GM21786 (cell line): ENCODE measurements around the gene TRAPPC13.
A peak's percentile ranks its signal among the peaks of the same experiment; 100 is the strongest.
"Not testable (repeated sequence)": the region's sequence is repeated elsewhere in the genome, so short reads cannot be mapped to it uniquely, and the experiment has no call there.

Experiments used
- ATAC-seq: cut with Tn5 transposase; IDR thresholded peaks from one replicate; pipeline ENCODE4 v1.9.1; 2021; ENCODE audit not compliant: unreplicated experiment

TRAPPC13 gene, protein sequence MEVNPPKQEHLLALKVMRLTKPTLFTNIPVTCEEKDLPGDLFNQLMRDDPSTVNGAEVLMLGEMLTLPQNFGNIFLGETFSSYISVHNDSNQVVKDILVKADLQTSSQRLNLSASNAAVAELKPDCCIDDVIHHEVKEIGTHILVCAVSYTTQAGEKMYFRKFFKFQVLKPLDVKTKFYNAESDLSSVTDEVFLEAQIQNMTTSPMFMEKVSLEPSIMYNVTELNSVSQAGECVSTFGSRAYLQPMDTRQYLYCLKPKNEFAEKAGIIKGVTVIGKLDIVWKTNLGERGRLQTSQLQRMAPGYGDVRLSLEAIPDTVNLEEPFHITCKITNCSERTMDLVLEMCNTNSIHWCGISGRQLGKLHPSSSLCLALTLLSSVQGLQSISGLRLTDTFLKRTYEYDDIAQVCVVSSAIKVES

DNA sequence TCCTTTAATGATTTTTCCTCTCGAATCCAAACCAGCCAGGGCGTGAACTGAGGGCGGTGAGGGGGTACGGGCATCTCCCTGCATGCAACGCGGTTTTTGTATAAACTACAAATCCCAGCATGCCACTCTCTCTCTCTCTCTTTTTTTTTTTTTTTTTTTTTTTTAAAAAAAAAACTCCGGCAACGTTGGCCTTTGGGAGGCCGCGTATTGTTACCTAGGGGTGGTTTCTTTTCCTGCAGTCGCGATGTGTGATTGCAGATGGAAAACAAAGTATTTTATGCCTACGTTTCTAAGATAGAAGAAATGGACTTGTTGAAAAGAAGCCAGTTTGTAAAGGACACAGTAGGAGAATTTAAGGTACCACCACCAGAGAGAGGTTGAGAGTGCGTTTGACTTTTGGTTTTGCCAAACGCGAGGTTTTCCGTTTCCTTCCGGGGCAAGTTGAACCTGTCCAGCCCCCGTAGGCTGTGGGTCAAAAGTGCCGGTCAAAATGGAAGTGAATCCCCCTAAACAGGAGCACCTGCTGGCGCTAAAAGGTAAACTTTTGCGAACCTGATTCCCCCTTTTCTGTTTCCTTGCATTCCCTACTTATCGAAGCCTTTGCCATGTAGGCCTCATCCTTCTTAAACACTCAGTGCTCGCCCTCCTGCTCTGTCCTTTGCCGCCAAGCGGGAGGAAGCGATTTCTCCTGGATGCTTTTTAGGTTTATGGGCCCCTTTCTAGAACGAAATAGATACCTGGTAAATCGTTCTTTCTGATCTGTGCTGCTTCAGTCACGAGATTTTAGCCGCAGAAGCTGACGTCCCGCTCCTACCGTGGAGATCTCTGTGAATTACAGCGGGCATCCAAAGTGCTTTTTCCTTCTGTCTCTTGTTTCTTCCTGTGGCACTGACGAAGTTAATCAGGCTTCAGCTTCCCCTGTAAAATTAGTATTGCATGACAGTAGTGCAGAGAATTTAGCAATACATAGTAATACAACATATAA, at the start of gene TRAPPC13, which contains the start of gene SHLD3:
TSS of gene TRAPPC13 (plus strand) at position 457 of the 985 bp plus-strand sequence. CDS start at position 491, 34 bp downstream.
TSS of gene SHLD3 (plus strand) at position 457 of the 985 bp plus-strand sequence. CDS start 4,561 bp downstream, outside the sequence.
- peak; percentile 70 for ATAC-seq

DNA sequence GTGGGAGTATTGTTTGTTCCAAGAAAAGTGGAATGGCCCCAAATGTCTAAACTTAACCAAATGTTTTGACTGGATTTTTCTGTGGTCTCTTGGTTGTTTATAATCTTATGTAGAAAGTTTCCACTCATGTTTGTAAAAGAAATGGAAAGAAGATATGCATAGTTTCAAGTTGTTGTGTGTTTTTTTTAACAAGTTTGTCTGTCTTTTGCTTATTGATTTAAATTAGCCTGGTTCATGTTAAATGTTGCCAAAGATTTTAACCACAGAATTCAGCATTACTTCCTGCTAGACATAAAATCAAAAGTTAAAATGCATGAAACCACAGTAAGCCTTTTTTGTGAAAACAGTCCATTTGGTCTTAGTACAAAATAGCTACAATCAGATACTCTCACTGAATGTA, 47.7 kb upstream of the TRAPPC13 start:
- no peak for ATAC-seq

DNA sequence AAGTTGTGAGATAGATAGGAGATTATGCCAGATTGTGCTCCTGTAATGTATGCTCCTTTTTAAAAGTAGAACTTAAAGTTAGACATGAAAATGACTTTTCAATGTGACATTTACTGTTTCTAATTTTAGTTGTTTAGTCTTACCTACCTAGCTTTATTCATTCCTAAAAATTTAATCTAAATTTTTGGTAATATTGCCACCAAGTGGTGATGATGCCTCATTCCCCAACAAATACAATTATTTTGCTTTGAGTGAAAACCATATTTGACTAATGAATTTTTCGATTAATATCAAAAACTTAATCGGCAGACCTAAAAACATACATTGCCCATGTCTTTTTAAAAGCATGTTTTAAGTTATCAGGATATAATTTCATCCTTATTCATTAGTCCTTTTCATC, 36.1 kb upstream of the TRAPPC13 start:
- no peak for ATAC-seq

DNA sequence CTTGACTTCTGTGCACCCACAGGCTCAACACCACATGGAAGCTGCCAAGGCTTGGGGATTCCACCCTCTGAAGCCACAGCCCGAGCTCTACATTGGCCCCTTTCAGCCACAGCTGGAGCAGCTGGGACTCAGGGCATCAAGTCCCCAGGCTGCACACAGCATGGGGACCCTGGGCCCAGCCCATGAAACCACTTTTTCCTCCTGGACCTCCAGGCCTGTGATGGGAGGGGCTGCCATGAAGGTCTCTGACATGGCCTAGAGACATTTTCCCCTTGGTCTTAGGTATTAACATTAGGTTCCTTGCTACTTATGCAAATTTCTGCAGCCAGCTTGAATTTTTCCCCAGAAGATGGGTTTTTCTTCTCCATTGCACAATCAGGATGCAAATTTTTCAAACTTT, 23.1 kb upstream of the TRAPPC13 start:
- ATAC-seq, result not testable (repeated sequence)

DNA sequence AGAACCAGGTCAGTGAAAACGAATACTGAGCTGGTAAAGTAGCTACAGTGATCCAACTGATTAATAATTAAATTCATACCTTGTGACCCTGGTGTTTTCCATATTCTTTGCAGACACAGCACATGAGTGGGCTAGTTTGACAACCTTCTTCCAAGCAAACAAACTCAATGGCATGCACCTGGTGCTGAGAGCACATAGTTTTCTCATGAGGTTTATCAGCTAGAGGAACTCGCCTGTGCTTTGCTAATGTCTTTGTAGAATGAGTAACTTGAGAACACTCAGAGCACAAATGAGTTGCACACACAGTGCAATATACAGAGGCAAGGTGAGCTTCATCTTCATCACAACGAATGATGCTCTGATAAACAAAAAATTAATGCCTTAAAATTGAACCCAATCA, 13.3 kb upstream of the TRAPPC13 start:
- no peak for ATAC-seq

DNA sequence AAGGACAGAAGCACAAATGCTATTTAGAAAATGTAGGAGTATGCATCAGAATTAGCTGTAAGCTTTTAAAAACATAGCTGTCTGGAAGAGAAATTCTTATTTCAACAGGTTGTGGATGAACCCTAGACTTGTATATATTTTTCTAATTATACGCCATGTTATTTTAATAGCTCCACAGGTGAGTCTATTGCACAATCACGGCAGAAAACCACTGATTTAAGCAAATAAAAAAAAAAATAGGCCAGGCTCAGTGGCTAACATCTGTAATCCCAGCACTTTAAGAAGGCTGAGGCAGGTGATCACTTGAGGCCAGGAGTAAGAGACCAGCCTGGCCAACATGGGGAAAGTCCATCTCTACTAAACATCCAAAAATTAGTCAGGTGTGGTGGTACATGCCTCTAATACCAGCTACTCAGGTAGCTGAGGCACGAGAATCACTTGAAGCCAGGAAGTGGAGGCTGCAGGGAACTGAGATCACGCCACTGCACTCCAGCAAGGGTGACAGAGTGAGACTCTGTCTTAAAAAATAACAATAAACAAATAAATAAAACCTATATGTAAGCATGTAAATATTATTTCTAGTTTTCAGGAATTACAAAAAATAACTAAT, 12.4 kb upstream of the TRAPPC13 start:
- no peak for ATAC-seq

DNA sequence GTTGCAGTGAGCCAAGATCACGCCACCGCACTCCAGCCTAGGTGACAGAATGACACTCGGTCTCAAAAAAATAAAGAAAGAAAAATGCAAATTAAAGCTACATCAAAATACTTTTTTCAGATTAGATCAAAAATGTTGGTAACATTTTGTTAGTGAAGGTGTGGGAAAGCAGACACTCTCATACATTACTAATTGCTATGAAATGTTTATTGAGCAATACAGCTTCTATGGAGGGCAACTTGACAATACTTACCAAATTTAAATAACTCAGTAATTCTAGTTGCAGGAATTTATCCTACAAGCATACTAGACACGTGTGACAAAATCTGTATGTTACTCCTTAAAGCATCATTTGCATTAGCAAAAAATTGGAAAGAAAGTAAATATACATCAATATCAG, 4.8 kb upstream of the TRAPPC13 start:
- no peak for ATAC-seq

DNA sequence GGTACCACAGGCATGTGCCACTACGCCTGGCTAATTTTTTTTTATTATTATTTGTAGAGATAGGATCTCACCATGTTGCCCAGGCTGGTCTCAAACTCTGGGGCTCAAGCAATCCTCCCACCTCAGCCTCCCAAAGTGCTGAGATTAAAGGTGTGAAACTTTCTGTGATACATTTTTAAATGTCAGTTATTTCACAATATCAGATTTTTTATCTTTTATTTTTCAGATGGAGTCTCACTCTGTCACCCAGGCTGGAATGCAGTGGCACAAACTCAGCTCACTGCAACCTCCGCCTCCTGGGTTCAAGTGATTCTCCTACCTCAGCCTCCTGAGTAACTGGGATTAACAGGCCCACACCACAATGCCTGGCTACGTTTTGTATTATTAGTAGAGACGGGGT, 2.9 kb upstream of the TRAPPC13 start:
- not testable (repeated sequence) for ATAC-seq

DNA sequence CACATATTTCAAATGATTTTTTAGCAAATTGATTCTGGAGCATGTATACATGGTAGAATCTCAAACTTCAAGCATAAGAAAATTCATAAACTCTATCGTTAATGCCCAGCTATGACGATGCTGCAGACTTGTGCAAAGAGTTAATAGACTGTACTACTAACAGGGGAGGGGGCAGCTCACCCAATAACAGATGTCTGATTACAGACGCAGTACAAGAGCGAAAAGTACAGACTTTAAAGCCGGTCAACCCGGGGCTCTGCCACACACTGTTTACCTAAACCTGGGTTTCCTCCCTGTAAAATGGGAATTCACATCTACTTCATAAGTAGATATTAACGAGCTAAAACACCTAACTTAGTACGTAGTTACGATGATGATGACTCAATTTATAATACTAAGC, 1.3 kb upstream of the TRAPPC13 start:
- no peak for ATAC-seq

DNA sequence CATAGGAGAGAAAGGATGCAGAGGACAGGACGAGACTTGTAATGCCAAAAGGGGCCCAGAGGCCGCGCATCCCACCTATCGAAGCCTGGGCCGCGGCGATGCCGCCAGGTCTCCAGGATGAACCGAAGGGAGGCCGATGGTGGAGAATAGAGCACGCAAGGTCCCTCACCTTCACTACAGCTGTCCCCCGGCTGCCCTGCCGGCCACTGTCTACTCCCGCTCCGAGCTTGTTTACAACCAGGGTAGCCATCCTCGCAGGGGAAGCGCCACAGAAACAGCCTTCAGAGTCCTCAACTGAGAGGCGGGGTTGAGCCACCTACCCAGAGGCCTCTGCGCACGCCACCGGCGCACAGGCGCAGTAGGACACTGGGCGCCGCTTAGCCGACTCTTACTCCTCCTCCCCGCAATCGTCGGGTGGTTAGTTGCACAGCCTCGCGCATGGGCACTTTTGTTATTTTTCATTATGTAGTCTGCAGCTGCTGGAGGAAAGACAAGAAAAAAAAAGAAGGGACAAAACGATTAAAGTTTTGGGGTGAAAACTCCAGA, 729 bp upstream of the TRAPPC13 start, which contains the start of gene TRIM23:
TSS of gene TRIM23 (minus strand) at position 309 of the 546 bp plus-strand sequence. CDS start at position 250, 59 bp downstream.
- peak; percentile 92 for ATAC-seq

DNA sequence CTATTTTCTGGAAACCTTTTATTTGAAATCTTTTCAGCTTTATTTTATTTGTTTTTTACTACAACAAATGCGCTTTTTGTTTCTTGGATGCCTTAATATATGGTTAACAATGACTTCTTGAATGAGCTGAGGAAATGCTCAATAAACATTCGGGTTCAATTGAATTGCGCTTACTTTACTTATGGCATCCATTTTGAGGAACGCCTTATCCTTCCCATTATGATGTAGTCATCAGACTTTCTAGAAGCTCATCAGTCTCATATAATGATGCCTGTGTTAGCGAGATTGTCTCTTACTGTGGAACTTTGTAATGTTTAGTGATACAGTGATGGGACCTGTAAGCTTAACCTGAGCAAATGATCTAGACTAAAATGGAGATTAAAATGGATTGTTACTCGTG, 916 bp downstream of the TRAPPC13 start:
- ATAC-seq, result no peak

DNA sequence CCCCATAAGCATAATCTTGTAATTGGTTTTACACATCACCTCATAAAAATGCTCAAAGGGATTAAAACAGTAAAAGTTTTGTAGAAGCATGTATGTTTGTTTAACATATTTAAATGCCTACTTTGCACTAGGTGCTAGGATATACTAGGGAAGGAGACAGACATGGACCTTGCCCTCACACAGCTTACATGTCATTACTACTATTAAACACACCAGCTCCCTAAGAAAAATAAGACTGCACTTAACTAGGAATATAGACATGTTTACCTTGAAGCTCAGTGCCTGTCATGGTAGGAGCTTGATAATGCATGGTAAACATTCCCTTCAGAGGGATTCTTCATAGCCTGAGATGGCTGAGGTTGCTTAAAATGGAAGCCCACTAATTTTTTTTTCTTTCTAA, 6.2 kb downstream of the TRAPPC13 start:
- ATAC-seq, result no peak

DNA sequence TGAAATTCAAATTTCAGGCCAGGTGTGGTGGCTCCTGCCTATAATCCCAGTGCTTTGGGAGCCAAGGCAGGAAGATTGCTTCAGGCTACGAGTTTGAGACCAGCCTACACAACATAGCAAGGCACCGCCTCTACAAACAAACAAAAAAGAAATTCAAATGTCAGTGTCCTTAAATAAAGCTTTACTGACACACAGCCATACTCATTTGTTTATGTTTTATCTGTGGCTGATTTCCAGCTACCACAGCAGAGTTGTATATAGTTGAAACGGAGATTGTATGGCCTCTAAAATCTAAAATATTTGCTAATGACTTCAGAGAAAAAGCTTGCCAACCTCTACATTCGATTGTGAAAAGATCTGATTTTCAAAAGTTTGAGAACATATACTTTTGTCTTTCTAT, 15.4 kb downstream of the TRAPPC13 start:
- no peak for ATAC-seq

DNA sequence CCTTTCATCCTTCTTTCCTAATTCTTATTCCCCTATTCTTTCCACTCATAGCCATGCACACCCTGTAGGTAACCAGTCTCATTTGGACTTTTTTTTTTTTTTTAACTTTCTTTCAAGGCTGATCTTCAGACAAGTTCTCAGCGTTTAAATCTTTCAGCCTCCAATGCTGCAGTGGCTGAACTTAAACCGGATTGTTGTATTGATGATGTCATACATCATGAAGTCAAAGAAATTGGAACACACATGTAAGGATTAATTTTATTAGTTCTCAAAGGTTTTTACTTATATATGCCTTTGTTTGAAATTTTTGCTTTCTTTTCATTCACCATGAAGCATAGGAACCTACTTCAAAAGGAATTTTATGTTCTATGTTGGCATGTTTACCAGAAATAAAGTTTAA, 22.1 kb downstream of the TRAPPC13 start:
- no peak for ATAC-seq

DNA sequence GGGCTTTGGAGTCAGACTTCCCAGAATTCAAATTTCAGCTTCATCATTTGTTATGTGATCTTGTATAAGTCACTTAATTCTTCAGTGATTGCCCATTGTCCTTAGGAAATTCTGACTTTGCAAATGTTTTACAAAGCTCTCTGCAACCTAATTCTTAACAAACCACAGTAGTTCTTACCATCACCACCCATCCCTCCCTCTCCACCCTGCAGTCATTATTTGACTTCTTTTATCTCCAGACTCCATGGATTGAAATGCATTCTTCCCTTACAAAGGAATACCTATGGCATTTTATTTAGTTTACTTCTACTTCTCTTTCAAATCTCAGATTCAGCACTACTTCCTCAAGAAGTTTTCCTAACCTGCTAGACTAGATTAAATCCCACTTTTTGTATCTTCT, 23.1 kb downstream of the TRAPPC13 start:
- ATAC-seq, result no peak

DNA sequence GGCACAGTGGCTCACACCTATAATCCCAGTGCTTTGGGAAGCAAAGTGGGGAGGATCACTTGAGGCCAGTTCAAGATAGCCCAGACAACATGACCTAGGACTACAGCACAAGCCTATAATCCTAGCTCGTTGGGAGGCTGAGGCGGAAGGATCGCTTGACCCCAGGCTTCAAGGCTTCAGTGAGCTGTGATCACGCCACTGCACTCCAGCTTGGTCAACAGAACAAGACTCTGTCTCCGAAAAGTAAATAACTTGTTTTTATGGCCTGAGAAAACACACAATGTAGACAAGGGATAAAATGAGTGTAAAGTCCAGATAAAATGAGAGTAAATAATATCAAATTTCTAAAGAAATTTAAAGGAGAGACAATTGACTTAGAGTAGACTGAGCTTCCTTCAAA, 26.3 kb downstream of the TRAPPC13 start:
- no peak for ATAC-seq

DNA sequence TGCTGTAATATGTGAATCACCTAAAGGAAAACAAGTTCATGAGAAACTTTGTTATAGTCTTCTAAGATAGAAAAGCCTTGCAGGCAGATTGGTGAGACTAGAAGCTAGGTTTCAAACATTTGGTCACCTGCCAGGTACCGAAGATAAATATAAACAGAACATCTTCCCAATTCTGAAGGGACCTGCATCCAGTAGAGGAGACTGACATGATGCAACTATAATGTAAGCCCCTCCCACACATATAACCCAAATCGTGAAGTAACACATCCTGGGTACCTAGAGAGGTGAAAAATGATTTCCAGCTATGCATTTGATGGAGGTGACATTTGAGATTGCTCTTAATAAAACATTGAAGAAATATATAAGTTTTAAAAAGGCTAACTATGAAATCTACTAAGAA, 29.9 kb downstream of the TRAPPC13 start:
- no peak for ATAC-seq

DNA sequence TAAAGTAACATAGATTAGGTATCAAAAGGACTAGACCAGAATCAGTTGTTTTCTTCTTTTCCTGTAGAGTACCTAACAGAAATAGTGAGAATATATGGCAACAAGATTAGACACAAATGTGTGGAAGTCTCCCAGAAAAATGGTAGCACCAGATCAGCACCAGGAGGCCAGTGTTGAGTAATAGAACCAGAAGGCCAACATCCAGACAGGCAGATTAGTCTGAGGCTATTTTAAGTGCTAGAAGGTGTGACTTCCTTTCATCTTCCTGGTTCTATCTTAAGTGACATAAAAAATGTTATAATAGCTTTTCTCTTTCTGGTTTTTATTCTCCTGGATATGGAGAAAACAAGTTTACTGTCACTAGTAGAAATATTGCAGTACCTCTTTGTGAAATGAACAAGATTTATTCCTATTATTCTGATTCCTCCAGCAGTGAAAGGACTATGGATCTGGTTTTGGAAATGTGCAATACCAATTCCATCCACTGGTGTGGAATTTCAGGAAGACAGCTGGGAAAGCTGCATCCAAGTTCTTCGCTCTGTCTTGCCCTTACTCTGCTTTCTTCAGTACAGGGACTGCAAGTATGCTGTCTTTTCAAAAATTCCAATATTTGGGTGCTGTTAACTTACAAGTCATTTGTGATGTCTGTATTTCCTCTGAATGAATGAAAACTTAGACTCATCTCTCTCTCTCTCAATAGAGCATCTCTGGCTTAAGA, 39.1 kb downstream of the TRAPPC13 start:
- ATAC-seq, result no peak

DNA sequence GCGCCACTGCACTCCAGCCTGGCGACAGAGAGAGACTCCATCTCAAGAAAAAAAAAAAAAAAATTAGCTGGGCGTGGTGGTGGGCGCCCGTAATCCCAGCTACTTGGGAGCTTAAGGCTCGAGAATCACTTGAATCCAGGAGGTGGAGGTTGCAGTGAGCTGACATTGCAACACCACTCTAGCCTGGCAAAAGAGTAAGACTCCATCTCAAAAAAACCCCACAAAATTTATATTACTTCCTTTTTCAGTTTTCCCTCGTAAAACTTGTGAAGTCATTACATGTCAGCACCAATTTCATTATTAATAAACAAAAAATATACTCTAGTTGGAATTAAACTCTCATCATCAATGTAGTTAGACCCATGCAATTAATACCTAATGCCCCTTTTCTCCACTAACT, 43.9 kb downstream of the TRAPPC13 start:
- ATAC-seq, result no peak

DNA sequence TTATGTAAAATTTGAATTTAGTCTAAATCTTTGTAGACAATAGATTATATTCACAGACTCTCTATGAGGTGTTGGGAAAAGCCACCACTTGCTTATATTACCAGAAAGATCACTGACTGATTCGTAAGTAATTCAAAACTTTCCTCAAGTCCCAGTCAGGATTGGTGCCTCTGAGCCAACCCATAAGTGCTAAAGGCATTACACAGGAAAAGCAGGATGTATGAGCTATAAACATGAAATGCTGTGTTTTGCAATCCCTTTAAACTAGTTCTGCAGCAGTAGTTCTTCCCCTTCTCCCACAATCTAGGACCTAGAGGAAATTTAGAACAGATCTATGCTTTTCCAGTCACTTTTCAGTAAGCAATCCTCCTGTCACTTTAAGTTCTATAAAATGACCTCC, 48.0 kb downstream of the TRAPPC13 start:
- ATAC-seq, result no peak
